Posterior vena cava (tissue), 2 donors: Measurements from ENCODE around the gene CRKL. TPM values are rescaled to one million over a fixed set of nuclear protein-coding genes. Genes with fewer than 3 reads are reported as not detected.

Source experiments
- DNase-seq: peaks from one replicate; pipeline ENCODE4 v3.0.0-alpha.2; 2020; ENCODE audit warnings: low spot score
- intact Hi-C, 2 donors: fragments of 100-400 bp; cut with DNase I; formaldehyde crosslinking; loops; one replicate each; pipeline versions ENCODE4 v1.14.1 to v1.14.2; 2022 to 2023
- total RNA-seq, 2 donors: library from RNA; stranded (reverse); fragmentation: NEBNext Ultra II Directional; extraction: Animal tissue kit (Norgen Biotek cat#: 25700); gene quantifications; one replicate each; pipeline ENCODE4 v1.2.1, GENCODE V29; 2021
- donor health status: DM: yes; HTN: yes; CAD: no.
- donor health status: DM: yes; HTN: yes; CAD: no.

The CRKL gene
- total RNA-seq, 2 donors from 2014 or later: 36.7 to 37.5 TPM

DNA sequence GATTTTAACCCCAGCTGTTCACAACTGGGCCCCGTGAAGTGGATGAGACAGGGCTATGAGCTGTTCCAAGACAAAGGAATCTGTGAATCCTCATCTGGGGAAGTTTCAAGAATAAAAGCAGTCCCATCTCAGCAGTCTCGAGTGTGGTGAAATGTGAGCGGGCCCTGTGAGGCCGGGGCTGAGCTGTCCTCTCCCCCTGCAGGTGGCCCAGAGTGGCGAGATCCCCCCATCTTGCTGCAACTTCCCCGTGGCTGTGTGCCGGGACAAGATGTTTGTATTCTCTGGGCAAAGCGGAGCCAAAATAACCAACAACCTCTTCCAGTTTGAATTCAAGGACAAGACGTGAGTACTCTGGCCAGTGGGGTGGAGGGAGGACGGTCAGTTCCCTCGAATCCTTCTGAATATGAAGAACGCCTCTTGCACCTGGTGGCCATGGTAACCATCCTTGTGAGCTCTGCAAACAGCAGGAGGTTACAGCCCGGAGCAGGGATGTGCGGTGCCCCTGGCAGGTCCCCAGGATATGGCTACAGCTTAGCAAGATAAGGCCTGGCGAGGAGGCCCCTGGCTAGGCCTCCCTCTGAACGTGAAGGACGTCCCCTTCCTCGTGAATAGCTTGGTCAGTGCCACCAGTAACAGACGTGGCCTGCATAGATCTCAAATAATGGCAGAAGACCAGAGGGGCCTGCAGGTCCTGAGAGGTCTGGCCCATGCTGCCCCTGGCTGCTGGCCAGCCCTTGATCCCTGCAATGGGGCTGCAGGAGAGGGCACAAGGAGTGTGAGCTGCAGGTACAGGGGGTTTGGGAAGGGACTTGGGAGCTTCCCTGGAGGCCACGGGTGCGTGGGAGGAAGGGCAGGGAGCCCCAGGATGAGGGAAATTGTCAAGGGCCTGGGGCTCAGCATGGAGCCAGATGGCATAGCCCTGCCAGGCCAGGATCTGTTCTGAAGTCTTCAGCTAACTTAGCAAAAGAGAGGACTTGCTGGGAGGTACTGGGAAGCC is 73.3 kb downstream of the CRKL start:
- intact Hi-C loops: no loop called here

DNA sequence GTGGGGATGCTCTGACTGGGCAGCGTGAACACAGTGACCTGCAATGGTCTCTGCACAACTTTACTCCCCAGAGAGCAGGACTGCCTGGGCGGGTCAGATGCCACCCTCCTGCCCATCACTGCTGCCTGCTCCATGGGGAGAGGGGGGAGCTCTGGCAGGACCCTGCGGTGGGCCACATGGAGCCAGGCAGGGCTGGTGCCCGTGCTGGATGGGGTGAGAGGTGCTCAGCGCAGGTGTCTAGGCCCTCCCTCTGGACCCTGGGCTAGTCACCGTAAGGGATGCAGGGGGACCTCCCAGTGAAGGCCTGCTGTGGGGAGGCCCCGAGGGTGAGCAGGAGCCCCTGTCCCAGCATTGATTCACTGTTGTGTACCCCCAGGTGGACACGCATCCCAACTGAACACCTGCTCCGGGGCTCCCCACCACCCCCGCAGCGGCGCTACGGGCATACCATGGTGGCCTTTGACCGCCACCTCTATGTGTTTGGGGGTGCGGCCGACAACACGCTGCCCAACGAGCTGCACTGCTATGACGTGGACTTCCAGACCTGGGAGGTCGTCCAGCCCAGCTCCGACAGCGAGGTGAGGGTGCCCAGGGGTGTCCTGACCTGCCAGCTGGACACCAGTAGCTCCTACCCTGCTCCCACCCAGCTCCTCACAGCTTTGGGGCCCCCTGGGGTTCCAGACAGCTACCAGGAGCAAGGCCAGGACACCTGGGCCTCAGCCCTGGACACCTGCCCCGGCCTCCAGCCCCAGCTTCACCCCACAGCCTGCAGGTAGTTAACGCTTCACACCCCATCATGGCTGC is 74.2 kb downstream of the CRKL start:
- DNase-seq: no peak
- intact Hi-C loops: no loop called here

More for the DNA sequence above, 73.3 kb downstream of the CRKL start:
- DNase-seq: no peak

GRCh38 chr22:20992056-20992442 is 74.8 kb downstream of the CRKL start:
- intact Hi-C loops: no loop called here
- no peak for DNase-seq

DNA sequence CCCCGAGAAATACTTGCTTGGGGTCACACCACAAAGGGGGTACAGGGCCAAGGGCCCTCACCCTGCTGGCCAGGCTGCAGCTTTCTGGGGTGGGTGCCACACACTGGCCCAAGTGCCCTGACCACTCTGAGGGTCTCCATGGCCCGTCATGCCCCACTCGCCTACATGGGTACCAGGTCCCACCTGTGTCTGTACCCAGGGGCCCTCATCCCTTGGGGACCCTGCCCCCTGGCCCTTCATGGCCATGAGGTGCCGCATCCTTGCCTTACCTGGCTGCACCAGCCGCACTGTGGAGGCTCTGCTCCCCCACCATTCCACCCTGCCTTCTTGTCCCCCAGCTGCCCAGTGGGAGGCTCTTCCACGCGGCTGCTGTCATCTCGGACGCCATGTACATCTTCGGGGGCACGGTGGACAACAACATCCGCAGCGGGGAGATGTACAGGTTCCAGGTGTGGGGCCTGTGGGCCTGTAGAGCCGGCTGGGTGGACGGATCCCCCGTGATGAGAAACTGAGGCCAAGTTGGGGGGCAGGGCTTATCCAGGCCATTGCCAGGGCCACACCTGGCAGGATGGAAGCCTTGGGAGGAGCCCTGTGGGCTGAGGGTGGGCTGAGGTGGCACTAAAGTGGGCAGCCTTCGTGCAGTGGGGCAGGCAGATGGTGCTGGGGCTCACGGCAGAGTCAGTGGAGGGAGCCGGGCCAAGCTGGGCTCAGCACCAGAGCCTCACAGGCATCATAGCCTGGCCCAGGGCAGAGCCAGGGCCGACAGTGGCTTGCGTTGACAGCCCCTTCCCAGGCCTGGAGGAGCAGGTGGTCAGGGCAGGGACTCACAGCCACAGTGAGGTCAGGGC is 75.5 kb downstream of the CRKL start:
- intact Hi-C loops: no loop called here
- no peak for DNase-seq

- no peak for DNase-seq
- intact Hi-C loops: no loop called here
These were observed 76.3 kb downstream of the CRKL start for GRCh38 chr22:20993304-20994127.

DNA sequence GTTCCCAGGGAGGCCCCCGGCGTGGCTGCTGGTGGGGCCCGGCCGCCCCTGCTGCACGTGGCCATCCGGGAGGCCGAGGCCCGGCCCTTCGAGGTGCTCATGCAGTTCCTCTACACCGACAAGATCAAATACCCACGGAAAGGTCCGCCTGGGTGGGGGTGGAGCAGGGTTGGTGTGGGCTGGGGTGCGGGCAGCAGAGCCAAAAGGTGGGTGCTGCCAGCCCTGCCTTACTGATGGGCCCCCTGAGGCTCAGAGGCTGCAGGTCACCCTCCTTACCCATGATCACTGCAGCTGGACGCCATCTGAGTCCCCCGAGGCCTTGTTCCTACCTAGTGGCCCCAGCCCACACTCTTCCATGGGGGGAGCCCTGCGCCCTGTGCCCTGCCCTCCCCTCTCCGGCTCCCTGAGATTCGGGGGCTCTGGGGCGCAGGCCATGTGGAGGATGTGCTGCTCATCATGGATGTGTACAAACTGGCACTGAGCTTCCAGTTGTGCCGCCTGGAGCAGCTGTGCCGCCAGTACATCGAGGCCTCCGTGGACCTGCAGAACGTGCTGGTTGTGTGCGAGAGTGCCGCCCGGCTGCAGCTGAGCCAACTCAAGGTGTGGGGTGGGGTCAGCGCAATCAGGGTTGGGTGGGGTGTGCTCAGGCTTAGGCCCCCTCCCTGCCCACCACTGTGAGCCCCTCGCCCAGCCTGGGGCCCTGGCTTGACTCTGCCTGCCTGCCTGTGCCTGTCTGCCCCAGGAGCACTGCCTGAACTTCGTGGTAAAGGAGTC is 77.1 kb downstream of the CRKL start:
- intact Hi-C loops: no loop called here
- DNase-seq: no peak

- no peak for DNase-seq
- intact Hi-C loops: no loop called here
These were observed 77.7 kb downstream of the CRKL start for GRCh38 chr22:20994902-20995241.

- DNase-seq: no peak
- intact Hi-C loops: no loop called here
These were observed 78.3 kb downstream of the CRKL start for GRCh38 chr22:20995329-20996030.

- intact Hi-C loops: no loop called here
- no peak for DNase-seq
These were observed 78.8 kb downstream of the CRKL start for GRCh38 chr22:20996031-20996410.

- intact Hi-C loops: no loop called here
- no peak for DNase-seq
These were observed 79.7 kb downstream of the CRKL start for GRCh38 chr22:20996598-20997535.

DNA sequence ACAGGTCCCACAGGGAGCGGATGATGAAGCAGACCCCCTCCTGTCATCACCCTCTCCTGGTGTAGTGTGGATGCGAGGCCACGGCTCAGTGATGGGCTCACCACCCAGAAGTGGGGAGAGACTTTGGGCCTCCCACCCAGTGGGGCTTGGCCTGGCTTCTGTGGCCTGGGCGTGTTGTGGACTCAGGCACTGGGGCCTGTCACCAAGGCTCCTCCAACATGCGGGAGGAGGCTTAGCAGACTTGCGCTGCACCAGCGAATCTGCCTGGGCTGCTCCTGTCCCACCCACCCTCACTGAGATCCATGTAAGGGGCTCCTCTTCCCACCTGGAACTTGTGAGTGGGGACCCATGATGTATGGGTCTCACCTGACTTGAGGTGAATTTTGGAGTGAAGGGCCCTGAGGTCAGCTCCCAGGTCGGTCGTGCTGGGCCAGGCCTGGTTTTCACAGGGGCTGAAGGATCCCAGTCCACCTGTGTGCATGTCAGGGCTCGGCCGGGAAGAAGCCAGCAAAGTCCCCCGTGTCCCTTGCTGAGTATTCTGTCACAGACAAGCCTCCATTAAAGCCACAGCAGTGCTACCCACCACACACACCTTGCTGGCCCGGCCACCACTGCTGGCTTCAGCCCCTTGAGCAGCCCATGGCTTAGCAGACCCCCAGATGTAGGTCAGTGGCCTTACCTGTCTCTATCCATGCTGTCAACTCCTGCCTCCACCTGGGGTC is 80.5 kb downstream of the CRKL start:
- DNase-seq: no peak
- intact Hi-C loops: no loop called here

DNA sequence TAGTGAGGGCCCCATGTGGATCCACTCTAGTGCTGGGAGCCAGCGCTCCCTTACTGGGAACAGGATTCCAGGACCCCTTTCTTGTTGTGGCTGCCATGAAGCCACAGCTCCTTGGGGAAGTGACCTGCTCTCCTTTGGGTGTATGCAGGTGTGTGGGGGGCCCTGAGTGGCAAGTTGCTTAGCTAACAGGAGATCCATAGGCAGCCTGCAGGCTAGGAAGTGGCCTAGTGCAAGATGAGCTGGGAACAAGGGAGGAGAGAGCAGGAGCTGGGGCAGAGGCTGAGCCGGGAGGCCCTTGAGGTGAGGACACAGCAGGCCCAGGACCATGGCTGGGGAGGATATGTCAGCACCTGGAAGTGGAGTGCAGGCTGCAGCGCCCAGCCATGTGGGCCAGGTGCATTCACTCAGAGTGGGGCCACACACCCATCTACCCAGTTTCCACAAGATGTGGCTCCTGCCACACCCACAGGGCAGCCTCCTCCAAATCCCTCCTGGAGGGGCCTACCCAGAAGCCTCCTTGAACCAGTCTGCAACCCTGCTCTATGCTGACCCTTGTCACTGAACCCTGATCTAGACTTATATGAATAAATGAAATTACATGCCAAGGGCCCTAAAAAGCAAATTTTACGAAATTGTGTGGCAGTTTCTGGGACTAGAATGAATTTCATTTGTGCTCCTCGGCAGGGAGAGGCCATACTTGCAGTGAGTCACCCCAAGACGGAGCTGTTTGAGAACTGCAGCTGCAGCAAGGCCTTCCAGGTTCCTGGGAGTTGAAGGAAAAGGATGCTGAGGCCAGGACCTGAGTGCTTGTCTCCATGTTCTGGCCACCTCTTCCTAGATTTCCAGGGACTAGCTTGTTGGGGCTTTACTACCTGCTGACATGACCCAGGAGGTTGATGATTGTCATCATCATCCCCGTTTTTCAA is 81.5 kb downstream of the CRKL start:
- no peak for DNase-seq
- intact Hi-C loops: no loop called here

DNA sequence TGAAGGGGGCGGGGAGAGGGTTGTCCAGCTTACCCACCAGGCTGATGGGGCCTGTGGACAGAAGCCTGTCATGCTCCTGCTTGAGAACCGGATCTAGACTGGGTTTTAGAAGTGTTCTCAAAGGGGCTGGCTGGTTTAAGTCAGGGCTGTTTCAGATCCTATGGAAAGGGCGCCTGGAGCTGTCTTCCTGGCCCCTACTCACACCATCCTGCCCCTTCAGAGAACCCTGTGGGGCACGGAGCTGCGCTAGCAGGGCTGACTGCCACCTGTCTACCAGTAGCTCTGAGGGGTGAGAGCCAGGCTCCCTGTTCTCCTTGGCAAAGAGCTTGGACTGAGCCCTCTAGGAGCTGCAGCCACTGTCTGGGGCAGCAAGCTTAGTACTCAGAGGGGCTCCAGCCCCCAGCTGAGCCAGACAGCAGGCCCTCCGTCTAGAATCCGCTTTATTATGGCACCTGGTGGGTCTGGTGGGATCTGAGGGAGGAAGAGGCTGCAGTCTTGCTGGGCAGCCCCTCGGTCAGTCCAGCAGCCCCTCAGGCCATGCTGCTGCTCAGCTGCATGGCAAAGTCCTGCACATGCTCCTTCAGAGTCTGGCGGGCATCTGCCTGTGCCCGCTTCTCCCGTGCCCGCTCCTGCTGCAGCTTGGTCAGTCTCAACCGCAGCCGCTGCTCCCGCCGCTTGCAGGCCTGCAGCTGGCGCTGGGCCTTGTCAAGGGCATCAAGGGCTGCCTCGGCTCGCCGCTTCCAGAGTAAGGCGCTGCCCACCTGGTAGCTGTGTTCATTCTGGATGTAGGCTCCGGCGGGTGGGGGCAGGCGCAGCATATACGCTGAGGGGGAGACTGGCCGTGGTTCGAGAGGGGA is 82.4 kb downstream of the CRKL start:
- DNase-seq: no peak
- intact Hi-C loops: no loop called here
